Activated CD8-positive, alpha-beta memory T cell treated with anti-CD3 and anti-CD28 coated beads, Interleukin-2, amount 50 U/mL, for 24 hours (primary cell): ENCODE measurements around the gene MAMDC4.
A peak's percentile ranks its signal among the peaks of the same experiment; 100 is the strongest.

Source experiments
- DNase-seq: peaks from one replicate; pipeline ENCODE4 v3.0.0-alpha.2; 2020; ENCODE audit errors: extremely low read depth

Gene MAMDC4

GRCh38 chr9:136890661-136891060 lies 38.5 kb downstream of the MAMDC4 start:
- DNase-seq = no peak

- DNase-seq = no peak
These were observed 43.9 kb downstream of the MAMDC4 start for GRCh38 chr9:136896027-136896426.

GRCh38 chr9:136898483-136899100 lies 46.4 kb downstream of the MAMDC4 start:
- no peak for DNase-seq

- DNase-seq = no peak
These were observed 47.0 kb downstream of the MAMDC4 start for GRCh38 chr9:136899196-136899595.

GRCh38 chr9:136900556-136900955 lies 48.4 kb downstream of the MAMDC4 start:
- no peak for DNase-seq

GRCh38 chr9:136900988-136901515 lies 48.9 kb downstream of the MAMDC4 start:
- DNase-seq = no peak

- peak; percentile 60 for DNase-seq
These were observed 49.5 kb downstream of the MAMDC4 start for GRCh38 chr9:136901516-136902258.

- peak; percentile 76 for DNase-seq
These were observed 50.2 kb downstream of the MAMDC4 start for GRCh38 chr9:136902259-136902821.

- DNase-seq = no peak
These were observed 51.0 kb downstream of the MAMDC4 start for GRCh38 chr9:136903041-136903554.

GRCh38 chr9:136906266-136906665 lies 54.1 kb downstream of the MAMDC4 start:
- DNase-seq = no peak

- no peak for DNase-seq
These were observed 55.1 kb downstream of the MAMDC4 start for GRCh38 chr9:136907011-136907914.
